Glomerular endothelial cell (primary cell): ENCODE data around the gene HRH4. TPM values are rescaled to one million over a fixed set of nuclear protein-coding genes. Genes with fewer than 3 reads are reported as not detected.

Source experiments
- DNase-seq: peaks from one replicate; pipeline ENCODE4 v3.0.0-alpha.2; 2011; ENCODE audit warnings: low read depth, low spot score; ENCODE audit errors: extremely low read depth
- total RNA-seq: library from RNA; depleted of rRNA; stranded (reverse); fragments of >200 nt; gene quantifications from 2 replicates; pipeline ENCODE4 v1.2.3, GENCODE V29; 2015

The HRH4 gene
- total RNA-seq, 1 donor from 2014 or later: not detected

DNA sequence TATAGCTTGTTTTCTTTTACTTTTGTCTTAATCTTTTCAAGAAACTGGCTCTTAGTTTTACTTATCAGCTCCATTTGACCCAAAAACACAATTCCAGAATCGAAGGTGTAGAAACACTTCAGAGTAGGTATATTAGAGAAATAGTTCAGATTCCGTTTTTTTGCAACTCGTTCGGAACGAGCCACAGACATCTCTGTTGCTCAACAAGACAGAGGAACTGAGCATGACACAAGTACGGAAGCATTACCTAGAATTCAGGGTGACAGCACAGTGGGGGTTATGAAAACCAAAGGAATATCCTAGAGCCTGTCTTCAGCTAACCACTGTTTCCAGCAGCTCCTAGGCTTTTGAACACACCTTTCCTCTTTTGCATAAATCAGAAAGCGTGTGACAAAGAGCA, 5.0 kb downstream of the HRH4 start:
- no peak for DNase-seq

DNA sequence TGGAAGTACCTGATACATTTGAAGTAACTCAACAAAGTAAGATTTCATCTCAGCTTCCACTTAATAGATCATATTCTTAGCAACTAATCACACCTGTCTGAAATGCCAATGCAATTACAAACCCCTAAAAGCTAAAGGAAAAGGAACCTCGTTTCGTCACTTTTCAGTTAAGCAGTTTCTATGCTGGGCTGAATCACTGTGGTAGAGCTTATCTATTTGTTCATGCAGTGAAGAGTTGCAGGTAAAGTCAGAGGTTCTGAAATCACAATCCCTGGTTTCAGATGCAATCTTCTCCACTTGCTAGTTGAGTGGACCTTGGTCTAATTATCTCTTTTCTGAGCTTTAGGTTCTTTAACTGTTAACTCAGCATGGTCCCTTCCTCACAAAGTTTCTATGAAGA, 6.3 kb downstream of the HRH4 start:
- DNase-seq: no peak

GRCh38 chr18:24470022-24470618, 9.7 kb downstream of the HRH4 start:
- no peak for DNase-seq

DNA sequence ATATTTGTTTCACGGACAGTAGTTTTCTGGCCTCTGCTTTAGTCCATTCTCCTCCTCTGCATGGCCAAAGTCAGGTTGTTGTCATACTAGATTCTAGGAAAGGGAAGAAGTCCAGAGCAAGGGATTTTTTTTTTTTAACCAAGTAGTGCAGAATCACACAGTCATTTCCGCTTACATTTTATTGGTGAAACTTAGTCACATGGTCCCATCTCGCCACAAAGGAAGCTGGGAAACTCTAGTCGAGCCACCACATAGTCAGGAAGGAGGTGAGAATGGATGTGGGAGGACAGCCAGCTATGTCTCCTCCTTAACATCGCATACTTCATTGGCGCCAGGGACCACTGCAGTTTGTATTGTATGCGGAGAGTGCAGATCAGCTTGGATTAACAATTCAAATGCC, 10.4 kb downstream of the HRH4 start:
- DNase-seq: no peak

- DNase-seq: no peak
Observed at GRCh38 chr18:24472591-24472990, 12.2 kb downstream of the HRH4 start.

DNA sequence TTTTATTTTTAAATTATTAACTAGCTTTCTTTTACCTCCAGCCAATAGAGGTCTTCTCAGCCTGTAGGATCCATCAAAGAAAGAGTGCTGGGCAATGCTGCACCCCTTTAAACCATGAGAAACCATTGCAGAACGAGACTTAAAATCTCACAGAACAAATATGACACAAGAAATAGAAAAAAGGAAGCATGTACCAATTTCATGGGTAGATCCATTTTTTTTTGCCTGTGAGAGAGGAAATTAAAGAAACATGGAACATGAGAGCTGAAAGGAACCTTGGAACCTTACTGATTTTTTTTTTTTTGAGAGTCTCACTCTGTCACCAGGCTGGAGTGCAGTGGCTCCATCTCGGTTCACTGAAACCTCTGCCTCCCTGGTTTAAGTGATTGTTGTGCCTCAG, 14.0 kb downstream of the HRH4 start:
- no peak for DNase-seq

- DNase-seq: no peak
Observed at GRCh38 chr18:24475926-24476589, 15.6 kb downstream of the HRH4 start.

DNA sequence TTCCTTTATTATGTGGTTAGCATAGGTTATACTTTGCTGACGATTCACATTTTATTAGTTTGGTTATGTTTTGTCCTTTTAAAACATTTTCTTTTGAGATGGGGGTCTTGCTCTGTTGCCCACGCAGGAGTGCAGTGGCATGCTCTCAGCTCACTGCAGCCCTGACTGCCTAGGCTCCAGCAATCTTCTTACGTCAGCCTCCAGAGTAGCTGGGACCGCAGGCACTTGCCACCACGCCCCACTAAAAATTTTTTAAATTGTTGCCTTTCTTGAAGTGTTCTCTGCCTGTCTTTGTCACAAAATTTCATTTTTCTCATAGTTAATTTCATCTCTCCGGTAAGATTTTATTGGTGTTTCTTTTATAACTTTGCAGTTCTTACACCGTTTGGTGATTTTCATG, 18.9 kb downstream of the HRH4 start:
- no peak for DNase-seq

DNA sequence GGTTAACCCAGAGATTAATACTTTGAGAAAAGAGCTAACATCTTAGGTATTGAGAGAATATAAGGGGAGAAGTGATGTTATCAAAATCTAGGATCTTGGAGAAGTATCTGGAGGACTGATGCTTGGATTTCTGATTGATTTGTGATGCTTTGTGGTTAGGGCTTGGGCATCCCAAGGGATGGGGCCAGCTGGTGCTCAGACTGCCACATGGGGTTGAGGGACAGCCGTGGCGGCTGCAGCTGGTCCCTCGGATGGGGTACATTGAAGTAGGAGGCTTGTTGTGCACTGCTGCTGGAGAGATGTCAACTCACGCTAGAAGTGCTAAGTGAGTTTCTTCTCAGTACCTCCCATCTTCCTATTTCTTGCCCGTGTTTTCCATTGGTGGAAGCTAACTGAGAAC, 22.4 kb downstream of the HRH4 start:
- DNase-seq: no peak

DNA sequence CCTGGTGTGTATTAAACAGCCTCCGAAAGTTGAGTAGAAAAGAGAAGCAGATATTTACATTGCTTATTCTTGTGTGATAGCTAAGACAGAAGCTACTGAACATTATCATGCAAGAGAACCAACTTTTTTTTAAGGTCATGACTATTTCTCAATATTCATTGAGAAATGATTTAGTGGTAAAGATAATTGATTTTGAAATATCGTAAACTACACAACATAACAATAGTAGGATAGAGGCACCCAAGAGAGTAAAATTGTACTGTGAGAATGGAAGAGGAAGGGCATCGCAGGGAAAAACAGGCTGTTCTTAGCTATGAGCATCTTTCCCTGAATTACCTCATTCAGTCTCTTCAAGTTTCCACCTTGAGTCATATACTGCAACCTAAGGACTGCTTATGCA, 25.2 kb downstream of the HRH4 start:
- DNase-seq: no peak

- no peak for DNase-seq
Observed at GRCh38 chr18:24486684-24487083, 26.2 kb downstream of the HRH4 start.

DNA sequence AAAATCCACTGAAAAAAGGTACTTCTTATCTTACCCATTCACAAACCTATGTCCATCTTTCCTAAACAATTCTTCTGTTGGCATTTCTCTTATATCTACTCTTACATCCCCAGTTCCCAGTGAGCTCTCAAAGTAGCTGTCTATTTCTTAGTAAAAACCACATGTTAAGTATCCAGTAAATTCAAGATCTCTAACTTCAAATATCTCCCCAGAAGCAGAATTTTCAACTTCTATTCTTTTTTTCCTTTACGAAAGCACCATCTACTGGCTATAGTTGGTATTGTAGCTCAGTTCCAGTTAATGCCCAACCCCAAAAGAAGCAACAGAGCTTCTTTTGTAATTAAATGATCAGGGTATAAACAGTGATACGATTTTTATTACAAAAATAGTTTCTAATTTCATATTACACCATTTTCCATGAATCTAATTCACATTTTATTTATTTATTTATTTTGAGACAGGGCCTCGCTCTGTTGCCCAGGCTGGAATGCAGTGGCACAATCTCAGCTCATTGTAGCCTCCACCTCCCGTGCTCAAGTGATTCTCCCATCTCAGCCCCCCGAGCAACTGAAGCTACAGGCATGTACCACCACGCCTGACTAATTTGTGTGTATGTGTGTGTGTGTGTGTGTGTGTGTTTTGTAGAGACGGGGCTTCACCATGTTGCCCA, 28.5 kb downstream of the HRH4 start:
- peak; percentile 7 for DNase-seq

GRCh38 chr18:24490539-24490938, 30.1 kb downstream of the HRH4 start:
- no peak for DNase-seq

DNA sequence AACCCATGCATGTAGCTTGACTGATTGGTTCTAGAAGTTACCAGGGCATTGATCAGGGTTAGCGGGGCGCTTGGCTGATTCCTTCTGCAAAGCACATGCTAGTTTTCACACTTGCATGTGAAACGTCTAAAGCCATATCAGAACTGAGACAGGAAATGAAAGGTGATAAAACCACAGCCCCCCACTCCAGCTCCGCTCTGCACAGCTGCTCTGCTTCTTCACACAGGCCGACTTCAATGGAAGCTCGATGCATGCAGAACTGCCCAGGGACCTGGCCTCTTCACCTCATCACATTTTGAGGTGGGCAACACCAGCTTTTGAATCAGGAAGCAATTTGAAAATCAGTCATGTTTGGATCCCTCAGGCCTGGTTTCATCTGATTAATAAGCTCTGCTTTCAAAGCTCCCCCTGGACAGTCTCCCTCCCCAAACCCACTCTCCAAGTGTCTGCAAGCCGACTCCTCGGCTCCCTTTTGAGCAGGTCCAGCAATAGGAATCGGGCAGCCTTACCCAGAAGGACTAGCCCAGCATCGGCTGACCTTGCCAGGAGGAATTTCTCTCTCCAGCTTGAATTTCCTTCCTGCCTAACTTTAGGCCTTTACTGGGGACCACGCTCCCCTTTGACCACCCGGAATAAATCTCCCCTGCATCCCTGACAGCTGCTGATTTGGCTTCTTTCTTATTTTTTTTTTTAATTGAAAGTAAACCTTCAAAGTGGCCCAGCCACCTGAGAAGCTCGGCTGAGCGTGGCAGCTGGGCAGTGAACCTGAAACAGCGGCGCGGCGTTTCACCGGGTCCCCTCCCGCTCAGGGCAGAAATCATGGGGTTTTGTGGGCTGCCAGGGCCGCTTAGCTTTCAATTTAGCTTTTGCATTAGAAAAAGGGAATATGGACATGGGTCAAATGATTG, 31.7 kb downstream of the HRH4 start:
- DNase-seq: no peak

- no peak for DNase-seq
Observed at GRCh38 chr18:24494586-24494985, 34.1 kb downstream of the HRH4 start.

DNA sequence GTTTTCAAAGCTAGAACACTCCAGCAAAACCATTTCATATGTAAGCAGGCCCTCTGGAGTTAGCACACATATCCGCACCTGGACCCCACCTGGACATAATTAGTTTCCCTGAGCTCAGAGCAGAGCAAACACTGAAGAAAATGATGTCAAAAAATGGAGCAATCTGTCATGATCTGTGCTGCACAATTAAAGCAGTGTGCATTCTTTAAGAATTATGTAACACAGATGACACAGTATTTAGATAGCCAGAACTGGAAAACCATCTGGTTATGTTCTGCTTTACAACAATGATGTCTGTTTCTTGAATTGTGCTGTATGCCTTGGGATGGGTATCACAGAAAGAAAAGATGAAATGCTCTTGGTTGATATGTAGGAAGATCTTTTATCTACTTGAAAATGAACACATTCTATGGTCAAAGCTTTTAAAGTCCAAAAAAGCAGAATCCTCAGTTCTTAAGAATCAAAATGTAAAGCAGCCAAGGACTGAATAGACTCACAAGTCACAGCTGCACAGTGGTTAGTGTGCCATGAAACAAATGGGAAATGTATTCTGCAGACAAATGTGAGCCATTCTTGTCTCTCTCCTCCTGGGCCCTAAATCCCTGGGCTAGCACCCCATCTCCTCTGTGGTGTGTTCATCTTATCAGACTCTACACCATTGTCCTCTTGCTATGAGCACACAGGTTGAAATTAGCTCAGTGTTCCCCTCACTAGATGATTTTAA, 36.8 kb downstream of the HRH4 start:
- no peak for DNase-seq

- DNase-seq: no peak
Observed at GRCh38 chr18:24499814-24500213, 39.4 kb downstream of the HRH4 start.

DNA sequence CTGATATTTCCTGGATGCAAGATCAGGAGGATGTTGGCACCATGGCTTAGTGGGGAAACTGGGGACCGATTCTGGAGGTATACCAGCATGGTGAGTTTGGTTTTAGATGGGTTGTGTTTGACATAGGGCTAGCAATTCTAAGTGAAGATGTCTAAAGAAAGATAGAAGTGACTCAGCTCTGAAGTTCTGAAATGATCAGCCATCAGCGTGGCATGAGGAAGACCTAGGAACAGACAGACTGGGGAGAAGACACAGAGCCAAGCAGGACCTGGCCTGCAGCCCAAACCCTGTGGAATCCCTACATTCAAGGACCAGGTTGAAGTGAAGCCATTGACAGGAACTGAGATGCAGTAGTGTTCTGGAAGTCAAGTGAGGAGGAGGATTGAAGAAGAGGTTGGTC, 39.8 kb downstream of the HRH4 start:
- DNase-seq: no peak

DNA sequence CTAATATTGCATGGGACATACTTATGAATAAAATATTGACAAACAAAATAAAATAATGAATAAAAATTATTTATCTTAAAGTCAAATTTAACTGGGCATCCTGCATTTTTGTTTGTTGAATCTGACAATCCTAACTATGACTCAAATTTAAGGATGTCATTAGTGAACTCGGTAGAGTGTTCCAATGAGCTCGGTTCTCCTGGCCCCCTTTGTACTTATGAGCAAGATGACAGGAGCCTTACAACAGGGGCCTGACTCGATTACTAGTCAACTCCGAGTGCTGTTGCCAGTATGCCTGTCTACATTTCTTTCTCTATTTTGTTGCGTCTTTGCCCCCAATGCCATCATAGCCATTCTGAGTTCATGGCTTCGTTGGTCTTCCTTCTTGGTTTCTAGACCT, 40.3 kb downstream of the HRH4 start:
- DNase-seq: no peak

- no peak for DNase-seq
Observed at GRCh38 chr18:24502667-24503523, 42.5 kb downstream of the HRH4 start.
